ENCODE measurements around the gene KCTD19.
"Not testable (repeated sequence)": the region's sequence is repeated elsewhere in the genome, so short reads cannot be mapped to it uniquely, and the experiment has no call there.

Gene KCTD19

GRCh38 chr16:67326472-67327309, at the start of gene KCTD19, which contains the start of gene LRRC36:
Gene KCTD19 (minus strand): TSS chr16:67326741. CDS start chr16:67326707, 34 bp downstream.
Gene LRRC36 (plus strand): TSS chr16:67326815. CDS start chr16:67326863, 48 bp downstream.
- TF ChIP-seq ZFP30 (CRISPR knock-in tag; IDR thresholded peaks at IDR 0.05) (no peak), TSHZ2 (CRISPR knock-in tag; IDR thresholded peaks at IDR 0.05) (no peak; the same call in 1 of the 2 replicates), TCF4 (CRISPR knock-in tag; IDR thresholded peaks at IDR 0.05; ENCODE audit: borderline replicate concordance) (no peak), ESRRG (CRISPR knock-in tag; IDR thresholded peaks at IDR 0.05) (no peak), ZFP3 (CRISPR knock-in tag; IDR thresholded peaks at IDR 0.05) (no peak)
- peak; percentile 95 for ATAC-seq

- ATAC-seq: not testable (repeated sequence)
Measured at GRCh38 chr16:67376012-67376411, 49.5 kb upstream of the KCTD19 start.

- no peak for TF ChIP-seq SNAI2 (CRISPR knock-in tag; IDR thresholded peaks at IDR 0.05)
- TF ChIP-seq PATZ1 (CRISPR knock-in tag; IDR thresholded peaks at IDR 0.05; ENCODE audit: borderline replicate concordance): no peak
- TF ChIP-seq RARB (CRISPR knock-in tag; IDR thresholded peaks at IDR 0.05): no peak
- no peak for TF ChIP-seq CSDC2 (CRISPR knock-in tag; IDR thresholded peaks at IDR 0.05)
- no peak for TF ChIP-seq POU6F1 (CRISPR knock-in tag; IDR thresholded peaks at IDR 0.05; ENCODE audit: borderline replicate concordance, low read depth)
- no peak for TF ChIP-seq ZNF70 (CRISPR knock-in tag; IDR thresholded peaks at IDR 0.05)
- no peak for TF ChIP-seq TOX (CRISPR knock-in tag; IDR thresholded peaks at IDR 0.05; ENCODE audit: borderline replicate concordance)
- no peak for TF ChIP-seq ESRRG (CRISPR knock-in tag; IDR thresholded peaks at IDR 0.05)
- no peak for TF ChIP-seq ZNF565 (CRISPR knock-in tag; conservative IDR thresholded peaks at IDR 0.05; ENCODE audit: low read depth)
Measured at GRCh38 chr16:67372664-67373063, 46.1 kb upstream of the KCTD19 start.

GRCh38 chr16:67370661-67371060, 44.1 kb upstream of the KCTD19 start:
- TF ChIP-seq ZFP30 (CRISPR knock-in tag; IDR thresholded peaks at IDR 0.05) (no peak), ZFP3 (CRISPR knock-in tag; IDR thresholded peaks at IDR 0.05) (no peak), CREB5 (CRISPR knock-in tag; IDR thresholded peaks at IDR 0.05; ENCODE audit: low read depth) (no peak), CSRNP3 (CRISPR knock-in tag; IDR thresholded peaks at IDR 0.05) (no peak), PATZ1 (CRISPR knock-in tag; IDR thresholded peaks at IDR 0.05; ENCODE audit: borderline replicate concordance) (no peak)
- no peak for ATAC-seq

More at GRCh38 chr16:67372664-67373063, 46.1 kb upstream of the KCTD19 start:
- peak; percentile 78 for ATAC-seq

Measured in SK-N-SH treated with all-trans-retinoic acid at 6 μM for 48 hours (cell line).